ENCODE results near the gene ACOT6.

DNA sequence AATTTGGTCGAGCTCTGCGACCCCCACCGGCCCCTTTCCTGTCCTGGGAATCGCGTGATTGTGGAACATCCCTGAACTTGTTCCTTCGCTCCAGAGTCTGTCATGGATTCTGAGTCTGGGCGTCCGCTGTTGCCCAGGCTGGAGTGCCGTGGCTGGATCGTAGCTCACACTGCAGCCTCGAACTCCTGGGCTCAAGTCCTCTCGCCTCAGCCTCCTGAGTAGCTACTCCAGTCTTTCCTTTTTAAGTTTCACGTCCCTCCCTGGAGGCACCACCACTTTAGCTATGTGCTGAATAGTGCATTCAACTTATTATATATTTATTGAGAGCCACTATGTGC is 698 bp downstream of the ACOT6 start:
- no peak for TF ChIP-seq CTCF (IDR thresholded peaks at IDR 0.05)
- TF ChIP-seq POLR2A (IDR thresholded peaks at IDR 0.05), result no peak
